GM19193 (cell line): ENCODE results near the gene NTM.

ENCODE experiments used
- POLR2A ChIP-seq: IDR thresholded peaks from 4 replicates; pipeline ENCODE4 v1.6.1; 2011; ENCODE audit not compliant: insufficient read depth, insufficient read length; ENCODE audit errors: extremely low read depth

NTM gene

DNA sequence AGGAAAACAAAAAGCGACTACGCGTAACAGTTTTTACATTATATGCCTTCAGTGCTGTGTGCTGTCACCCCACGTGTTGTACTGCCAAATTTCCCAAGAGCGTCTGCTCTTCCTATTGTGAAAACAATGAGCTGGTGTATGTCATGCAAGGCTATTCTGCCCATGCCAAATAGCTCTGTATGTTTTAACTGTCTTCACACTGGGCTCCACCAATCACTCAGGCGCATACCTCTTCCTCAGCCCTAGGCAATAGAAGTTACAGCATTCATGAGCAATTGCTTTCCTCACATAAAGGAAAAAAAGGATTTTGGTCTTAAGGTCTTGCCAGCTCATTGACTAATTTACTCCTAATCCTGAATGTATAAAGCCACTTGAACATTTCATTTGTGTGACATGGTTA is 606.8 kb downstream of the NTM start:
- no peak for TF ChIP-seq POLR2A

- TF ChIP-seq POLR2A: no peak
Measured at GRCh38 chr11:131977854-131978253, 607.4 kb downstream of the NTM start.

DNA sequence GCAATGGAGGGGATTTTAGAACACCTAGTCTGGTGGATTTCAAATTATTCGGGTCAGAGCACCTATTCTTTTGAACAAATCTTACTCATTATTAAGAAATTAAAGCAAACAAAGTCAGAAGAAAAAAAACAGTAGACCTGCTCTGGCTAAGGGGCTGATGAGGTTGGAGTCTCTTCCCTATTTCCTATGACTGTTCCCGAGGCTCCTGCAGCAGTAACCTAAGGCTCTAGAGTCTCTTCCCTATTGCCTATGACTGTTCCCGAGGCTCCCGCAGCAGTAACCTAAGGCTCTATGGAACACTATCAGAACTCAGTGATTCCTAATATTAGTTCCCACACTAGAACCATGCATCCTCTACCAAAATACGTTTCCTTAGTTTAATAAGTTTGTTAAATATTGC is 607.9 kb downstream of the NTM start:
- no peak for TF ChIP-seq POLR2A

DNA sequence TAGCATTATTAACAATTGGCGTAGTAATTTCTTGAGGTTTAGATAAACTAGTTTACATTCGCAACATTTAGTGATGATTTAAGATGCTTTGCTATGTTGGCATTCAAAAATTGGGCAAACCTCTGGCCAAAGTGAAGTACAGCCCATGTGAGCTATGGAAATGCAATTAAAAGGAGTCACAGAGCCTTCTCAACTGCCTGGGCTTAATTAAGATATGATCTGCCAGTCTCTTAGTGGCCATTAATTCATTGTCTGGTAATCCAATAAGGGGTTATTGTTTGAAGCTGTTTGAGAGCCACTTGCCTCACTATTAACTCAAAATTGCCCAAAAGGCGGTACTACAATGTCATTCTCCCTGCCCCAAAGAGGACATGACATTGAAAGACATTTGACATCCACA is 608.9 kb downstream of the NTM start:
- TF ChIP-seq POLR2A: no peak

DNA sequence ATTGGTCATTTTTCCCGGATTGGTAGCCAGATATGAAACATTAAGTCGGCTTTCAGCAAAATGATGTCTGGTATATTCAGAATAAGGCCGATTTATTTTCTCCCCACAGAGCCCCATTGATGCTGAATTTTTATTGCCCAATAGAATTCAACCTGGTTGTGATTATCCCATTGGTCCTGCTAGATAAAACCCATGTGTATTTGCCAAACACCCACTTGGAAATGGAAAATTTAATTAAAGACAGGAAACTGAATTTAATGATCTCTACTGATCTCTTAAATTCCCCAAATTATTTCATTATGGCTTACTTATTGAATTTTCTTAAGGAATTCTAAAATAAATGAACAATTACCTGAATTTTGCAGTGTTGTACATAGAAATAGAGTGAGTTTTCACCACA is 609.8 kb downstream of the NTM start:
- TF ChIP-seq POLR2A: no peak

DNA sequence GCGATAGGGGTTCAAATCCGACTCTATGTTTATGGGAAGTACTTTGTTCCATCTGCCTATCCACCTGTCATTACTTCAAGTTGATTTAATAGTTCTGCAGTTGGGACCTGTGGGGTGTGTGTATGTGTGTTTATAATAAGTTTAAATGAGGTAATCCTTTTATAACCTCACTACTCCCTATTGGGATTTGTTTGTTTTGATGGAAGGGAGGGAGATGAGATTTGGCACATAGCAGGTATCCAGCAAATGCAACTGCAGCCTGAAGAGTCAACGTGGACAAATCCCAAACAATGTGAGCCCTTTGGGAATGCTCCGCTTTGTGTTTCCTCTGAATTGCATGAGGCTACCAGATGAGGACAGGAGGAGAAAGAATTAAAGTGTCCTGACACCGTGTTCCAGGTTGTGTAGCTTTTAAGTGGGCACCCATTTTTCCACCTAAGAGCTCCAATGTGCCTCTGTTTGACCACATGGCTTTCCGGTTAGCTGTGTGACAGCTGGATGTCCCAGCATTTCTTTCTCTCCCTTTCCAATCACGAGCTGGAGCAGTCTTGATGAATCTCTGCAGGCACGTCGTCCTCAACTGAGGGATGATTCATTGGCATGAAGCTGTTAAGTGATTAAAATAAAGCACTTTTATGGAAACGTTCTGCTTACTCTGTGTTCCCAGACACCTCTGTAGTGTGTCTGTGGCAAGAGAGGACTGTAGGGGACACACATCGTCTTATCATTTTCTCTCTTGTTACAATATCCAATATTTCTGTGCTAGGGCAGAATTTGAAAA is 610.7 kb downstream of the NTM start:
- no peak for TF ChIP-seq POLR2A

DNA sequence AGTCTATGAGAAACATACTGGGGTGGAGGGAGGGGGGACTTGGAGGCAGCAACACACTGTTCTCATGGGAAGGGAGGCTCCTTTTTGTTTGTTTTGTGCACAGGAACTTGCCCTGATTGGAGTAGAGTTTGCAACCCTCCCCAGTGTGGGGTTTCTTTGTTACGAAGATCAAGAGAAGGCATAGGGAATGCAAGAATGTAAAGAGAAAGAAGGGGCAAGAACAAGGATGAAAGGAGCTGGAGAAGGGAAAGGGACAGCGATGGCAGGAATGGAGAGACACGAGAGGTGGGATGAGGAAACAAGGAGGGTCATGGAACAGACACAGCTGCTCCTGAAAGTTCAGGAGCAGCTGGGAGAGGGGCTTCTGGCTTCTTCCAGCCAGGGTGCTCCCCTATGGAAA is 611.7 kb downstream of the NTM start:
- no peak for TF ChIP-seq POLR2A

DNA sequence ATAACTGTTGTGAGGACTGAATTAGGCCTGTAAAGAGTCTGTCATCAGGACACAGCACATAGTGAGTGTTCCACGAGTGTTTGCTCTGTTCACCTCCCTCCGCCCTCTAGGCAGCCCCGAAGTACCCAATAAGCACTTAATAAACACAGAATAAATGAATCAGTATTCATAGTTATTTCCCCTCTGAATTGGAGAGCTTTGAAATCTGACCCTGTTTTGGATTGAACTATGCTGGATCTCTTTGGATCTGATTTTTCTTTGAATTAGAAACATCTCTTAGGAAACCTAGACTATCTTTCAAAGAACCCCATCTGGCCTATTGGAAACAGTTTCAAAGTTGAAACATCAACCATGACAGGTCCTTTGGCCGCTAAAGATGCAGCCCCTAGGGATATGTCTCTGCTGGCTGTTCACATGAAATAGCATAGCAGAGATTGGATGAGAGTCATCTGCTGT is 615.5 kb downstream of the NTM start:
- TF ChIP-seq POLR2A: no peak

- TF ChIP-seq POLR2A: no peak
Measured at GRCh38 chr11:131987703-131988102, 617.3 kb downstream of the NTM start.

DNA sequence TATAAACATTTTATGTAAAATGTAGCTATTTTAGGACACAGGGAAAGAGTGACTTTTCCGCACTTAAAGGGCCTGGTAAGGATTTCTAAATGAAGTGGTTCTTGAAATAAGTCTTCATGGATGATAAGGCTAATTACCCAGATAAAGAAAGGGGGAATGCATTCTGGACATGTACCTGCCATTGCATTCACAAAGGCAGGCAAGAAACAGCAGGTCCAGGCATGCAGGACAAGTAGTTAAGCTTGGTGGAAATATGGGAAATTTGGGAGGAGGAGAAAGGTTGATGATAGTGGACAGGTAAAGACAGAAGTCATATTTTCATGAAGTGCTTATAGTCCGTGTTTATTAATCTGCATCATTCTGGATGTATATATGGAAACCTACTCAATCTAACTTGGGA is 621.2 kb downstream of the NTM start:
- no peak for TF ChIP-seq POLR2A

- TF ChIP-seq POLR2A: no peak
Measured at GRCh38 chr11:131993246-131993645, 622.8 kb downstream of the NTM start.

- no peak for TF ChIP-seq POLR2A
Measured at GRCh38 chr11:131998020-131998419, 627.6 kb downstream of the NTM start.

GRCh38 chr11:131999084-131999483 is 628.7 kb downstream of the NTM start:
- no peak for TF ChIP-seq POLR2A

GRCh38 chr11:131999955-132000354 is 629.5 kb downstream of the NTM start:
- TF ChIP-seq POLR2A: no peak

DNA sequence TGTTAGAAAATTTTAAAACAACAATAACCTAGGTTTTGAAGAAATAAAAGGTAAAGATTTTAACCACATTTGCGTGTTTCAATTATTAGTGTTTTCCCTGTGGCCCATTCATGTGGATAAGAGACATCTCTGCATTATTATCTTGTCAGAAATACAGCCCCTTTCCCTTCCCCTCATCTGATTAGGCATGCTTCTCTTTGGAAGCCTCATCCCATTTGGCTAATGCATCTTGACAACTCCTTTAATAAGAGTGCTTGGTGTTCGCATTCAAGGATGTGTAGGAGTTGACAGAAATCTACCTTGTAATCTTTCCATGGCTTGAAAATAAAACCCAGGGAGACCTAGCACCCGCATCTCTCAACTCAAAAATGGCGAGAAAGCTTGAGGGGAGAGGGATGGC is 635.5 kb downstream of the NTM start:
- no peak for TF ChIP-seq POLR2A

DNA sequence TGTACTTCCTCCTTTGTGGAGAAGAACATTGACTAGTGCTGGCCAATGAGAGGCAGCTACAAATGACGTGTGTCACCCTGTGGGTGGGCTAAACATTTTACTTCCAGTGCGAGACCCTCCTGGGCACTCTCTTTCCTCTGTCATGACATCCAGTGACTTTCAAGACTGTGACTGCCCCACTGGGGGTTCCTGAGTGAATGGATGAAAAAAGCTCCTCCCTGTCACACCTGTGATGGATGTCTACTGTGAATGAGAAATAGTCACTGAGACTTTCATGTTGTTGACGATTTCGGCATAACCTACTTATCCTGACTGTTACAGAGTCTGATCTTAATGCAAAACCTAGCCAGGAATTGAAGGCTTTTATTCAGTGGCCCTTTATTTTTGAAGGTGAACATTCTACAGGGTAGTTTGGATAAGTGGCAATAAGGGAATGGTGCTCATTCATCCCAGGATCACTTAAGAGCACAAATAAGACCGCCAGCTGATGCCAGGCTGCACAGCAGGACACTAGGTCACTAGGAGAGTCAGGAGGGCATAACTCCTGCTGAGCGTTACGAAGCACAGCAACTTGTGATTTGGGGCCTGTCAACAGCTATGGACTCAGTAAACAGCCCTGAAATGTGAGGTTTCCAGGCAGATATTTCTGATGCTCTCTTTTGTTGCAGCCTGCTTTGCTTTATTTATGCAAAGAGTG is 636.6 kb downstream of the NTM start:
- no peak for TF ChIP-seq POLR2A
